ENCODE data around the gene FOSL1. TPM values are rescaled to one million over a fixed set of nuclear protein-coding genes. Genes with fewer than 3 reads are reported as not detected.

Gene FOSL1
- total RNA-seq, 1 experiment from 2014 or later: 2.7 TPM

- Histone ChIP-seq H3K4me1 (peaks cover 15% of the 10 kb centered on the region), H3K36me3 (ENCODE audit: control insufficient read depth, insufficient read depth, low read length) (no peaks in the 10 kb centered on the region; the same call in 1 of the 2 replicates), H3K4me3 (ENCODE audit: low read depth, low read length) (peak overlapping the region; percentile 95), H3K9me3 (no peaks in the 10 kb centered on the region), H3K27me3 (replicated peaks; ENCODE audit: control insufficient read depth, insufficient read depth, low read length) (no peaks in the 10 kb centered on the region)
- ChIA-PET CTCF (interaction anchor here (1.3 kb wide), 1 partner anchor 29 kb away, joined by 4 read pairs; the partner anchor contains the start of gene CCDC85B), POLR2A (no interaction called here)
- H3K27ac Mint-ChIP-seq (ENCODE audit: unreplicated experiment): peak overlapping the region; percentile 75
- no peaks in the 10 kb centered on the region for H3K9me3 Mint-ChIP-seq (ENCODE audit: unreplicated experiment)
- H3K36me3 Mint-ChIP-seq (ENCODE audit: insufficient read depth, unreplicated experiment): peaks cover 19% of the 10 kb centered on the region
- DNase-seq: peak in 1 of 2 experiments; percentile 51
- no TSS peak for BruUV-seq (replicated peaks)
- TF ChIP-seq CTCF (IDR thresholded peaks at IDR 0.05; ENCODE audit: insufficient read depth in 1 of 2, low read depth in 1 of 2, low read length in 1 of 2, severe bottlenecking in 1 of 2, unreplicated experiment in 1 of 2): no peak
- H3K4me1 Mint-ChIP-seq (ENCODE audit: low read depth, unreplicated experiment): no peaks in the 10 kb centered on the region
- H3K27me3 Mint-ChIP-seq (ENCODE audit: insufficient read depth, unreplicated experiment): no peaks in the 10 kb centered on the region
- H3K4me3 Mint-ChIP-seq (ENCODE audit: unreplicated experiment): peak overlapping the region; percentile 90
- intact Hi-C loops (cut with micrococcal nuclease; ENCODE audit: unreplicated experiment): loop anchor here (2.0 to 5.0 kb wide), 2 partner anchors 29 to 43 kb away; partner anchors contain the start of genes CCDC85B and SART1
These were observed 19.6 kb upstream of the FOSL1 start for GRCh38 chr11:65919573-65920371.

- intact Hi-C loops (cut with micrococcal nuclease; ENCODE audit: unreplicated experiment): loop anchor here (2.0 to 5.0 kb wide), 2 partner anchors 28 to 43 kb away; partner anchors contain the start of genes CCDC85B and SART1
- peak within 1 kb of the TSS; percentile 95 for H3K4me3 ChIP-seq (ENCODE audit: low read depth, low read length)
- Mint-ChIP-seq H3K4me3 (ENCODE audit: unreplicated experiment) (peak within 1 kb of the TSS; percentile 90), H3K27me3 (ENCODE audit: insufficient read depth, unreplicated experiment) (no peaks in the 10 kb centered on the region), H3K27ac (ENCODE audit: unreplicated experiment) (peak within 1 kb of the TSS; percentile 75), H3K36me3 (ENCODE audit: insufficient read depth, unreplicated experiment) (peaks cover 19% of the 10 kb centered on the region), H3K9me3 (ENCODE audit: unreplicated experiment) (no peaks in the 10 kb centered on the region), H3K4me1 (ENCODE audit: low read depth, unreplicated experiment) (no peaks in the 10 kb centered on the region)
- TF ChIP-seq CTCF (IDR thresholded peaks at IDR 0.05; ENCODE audit: insufficient read depth in 1 of 2, low read depth in 1 of 2, low read length in 1 of 2, severe bottlenecking in 1 of 2, unreplicated experiment in 1 of 2): peak in 1 of 2 experiments; percentile 1
- H3K4me1 ChIP-seq: peaks cover 15% of the 10 kb centered on the region
- no peaks in the 10 kb centered on the region; the same call in 1 of the 2 replicates for H3K36me3 ChIP-seq (ENCODE audit: control insufficient read depth, insufficient read depth, low read length)
- POLR2A ChIA-PET: no interaction called here
- peak; percentile 99 for DNase-seq
- H3K9me3 ChIP-seq: no peaks in the 10 kb centered on the region
- CTCF ChIA-PET: interaction anchor here (1.3 kb wide), 1 partner anchor 29 kb away, joined by 4 read pairs; the partner anchor contains the start of gene CCDC85B
- BruUV-seq (replicated peaks): no TSS peak
- H3K27me3 ChIP-seq (replicated peaks; ENCODE audit: control insufficient read depth, insufficient read depth, low read length): no peaks in the 10 kb centered on the region
These were observed 19.0 kb upstream of the FOSL1 start, which contains the start of gene DRAP1 for GRCh38 chr11:65919141-65919572. Gene DRAP1 (plus strand): TSS chr11:65919426. CDS start chr11:65919502, 76 bp downstream.

Measured in Caco-2 (cell line).